C4-2B (cell line): ENCODE measurements around the gene KPTN.

Experiments used
- H3K27ac ChIP-seq: fragments of 450-650 bp; 2 replicates; pipeline ENCODE4 v1.5.1; 2017
- ZFX ChIP-seq: fragments of 450-650 bp; IDR thresholded peaks from 2 replicates; pipeline ENCODE4 v1.6.1; 2017
- TF ChIP-seq, protein P1 (sequence below): fragments of 450-650 bp; conservative IDR thresholded peaks from 2 replicates; pipeline ENCODE4 v1.5.1; 2017; ENCODE audit warnings: mild to moderate bottlenecking

The KPTN gene

DNA sequence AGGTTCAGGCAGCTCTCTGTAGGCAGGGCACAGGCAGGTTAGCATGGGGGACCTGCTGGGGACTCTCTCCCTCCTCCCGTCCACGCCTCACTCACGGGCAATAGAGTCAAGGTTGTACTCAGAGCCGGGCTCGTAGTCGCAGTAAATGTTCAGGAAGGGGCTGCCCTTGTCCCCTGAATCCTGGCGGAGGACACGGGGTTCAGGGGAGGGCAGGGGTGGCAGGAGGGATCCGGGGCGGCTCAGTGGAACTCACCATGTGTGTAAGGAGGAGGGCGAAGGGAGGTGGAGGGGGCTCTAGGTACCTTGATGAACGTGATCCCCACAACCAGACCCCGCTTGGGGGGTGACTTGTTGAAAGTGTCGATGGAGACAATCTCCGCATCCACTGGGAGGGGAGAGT lies 819 bp downstream of the KPTN start:
- TF ChIP-seq ZFX, result no peak
- TF ChIP-seq, protein P1, sequence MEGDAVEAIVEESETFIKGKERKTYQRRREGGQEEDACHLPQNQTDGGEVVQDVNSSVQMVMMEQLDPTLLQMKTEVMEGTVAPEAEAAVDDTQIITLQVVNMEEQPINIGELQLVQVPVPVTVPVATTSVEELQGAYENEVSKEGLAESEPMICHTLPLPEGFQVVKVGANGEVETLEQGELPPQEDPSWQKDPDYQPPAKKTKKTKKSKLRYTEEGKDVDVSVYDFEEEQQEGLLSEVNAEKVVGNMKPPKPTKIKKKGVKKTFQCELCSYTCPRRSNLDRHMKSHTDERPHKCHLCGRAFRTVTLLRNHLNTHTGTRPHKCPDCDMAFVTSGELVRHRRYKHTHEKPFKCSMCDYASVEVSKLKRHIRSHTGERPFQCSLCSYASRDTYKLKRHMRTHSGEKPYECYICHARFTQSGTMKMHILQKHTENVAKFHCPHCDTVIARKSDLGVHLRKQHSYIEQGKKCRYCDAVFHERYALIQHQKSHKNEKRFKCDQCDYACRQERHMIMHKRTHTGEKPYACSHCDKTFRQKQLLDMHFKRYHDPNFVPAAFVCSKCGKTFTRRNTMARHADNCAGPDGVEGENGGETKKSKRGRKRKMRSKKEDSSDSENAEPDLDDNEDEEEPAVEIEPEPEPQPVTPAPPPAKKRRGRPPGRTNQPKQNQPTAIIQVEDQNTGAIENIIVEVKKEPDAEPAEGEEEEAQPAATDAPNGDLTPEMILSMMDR, result no peak
- H3K27ac ChIP-seq, result no peak overlapping the region; the same call in 1 of the 2 replicates

DNA sequence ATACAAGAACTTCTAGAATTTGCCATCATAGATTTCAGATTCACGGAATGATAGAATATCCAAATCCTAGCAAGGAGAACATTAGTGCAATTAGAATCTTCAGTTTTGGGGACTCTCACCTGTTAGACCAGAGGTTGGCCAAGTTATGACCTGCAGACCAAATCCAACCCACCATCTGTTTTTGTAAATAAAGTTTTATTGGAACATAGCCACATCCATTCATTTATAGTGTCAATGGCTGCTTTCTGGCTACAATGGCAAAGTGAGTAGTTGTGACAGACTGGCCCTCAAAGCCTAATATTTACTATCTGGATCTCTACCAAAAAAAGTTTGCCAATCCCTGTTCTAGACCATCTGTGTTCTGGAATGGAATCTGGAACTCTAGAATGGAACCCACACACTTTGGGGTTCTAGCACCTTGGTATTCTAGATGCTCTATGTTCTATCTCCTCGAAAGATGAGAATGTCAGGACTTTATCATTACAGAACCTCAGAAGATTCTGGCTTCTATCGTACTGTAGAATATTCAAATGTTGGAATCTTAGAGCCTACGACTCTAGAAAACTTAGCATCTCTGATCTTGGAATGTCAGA lies 2.5 kb downstream of the KPTN start:
- H3K27ac ChIP-seq, result no peak overlapping the region
- no peak for TF ChIP-seq ZFX
- TF ChIP-seq, protein P1, result no peak

DNA sequence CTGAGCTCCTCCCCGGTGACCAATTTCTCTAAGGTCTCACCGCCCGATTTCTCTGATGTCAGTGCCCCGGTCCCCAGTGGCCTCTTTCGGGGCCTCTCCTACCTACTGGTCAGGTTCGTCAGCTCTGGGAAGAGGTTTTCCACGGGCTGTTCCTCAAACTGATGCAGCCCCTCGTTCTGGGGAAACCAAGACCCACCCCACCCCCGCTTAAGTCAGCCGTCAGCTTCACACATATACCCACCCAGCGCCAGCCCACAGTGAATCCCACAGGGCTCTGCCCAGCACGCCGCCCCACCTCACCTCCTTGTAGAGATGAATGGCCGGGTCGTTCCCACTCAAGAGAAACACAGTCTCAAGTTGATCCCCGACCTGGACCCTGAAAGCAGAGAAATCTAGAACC lies 3.4 kb downstream of the KPTN start:
- TF ChIP-seq ZFX, result no peak
- TF ChIP-seq, protein P1, result no peak
- H3K27ac ChIP-seq, result no peak overlapping the region

DNA sequence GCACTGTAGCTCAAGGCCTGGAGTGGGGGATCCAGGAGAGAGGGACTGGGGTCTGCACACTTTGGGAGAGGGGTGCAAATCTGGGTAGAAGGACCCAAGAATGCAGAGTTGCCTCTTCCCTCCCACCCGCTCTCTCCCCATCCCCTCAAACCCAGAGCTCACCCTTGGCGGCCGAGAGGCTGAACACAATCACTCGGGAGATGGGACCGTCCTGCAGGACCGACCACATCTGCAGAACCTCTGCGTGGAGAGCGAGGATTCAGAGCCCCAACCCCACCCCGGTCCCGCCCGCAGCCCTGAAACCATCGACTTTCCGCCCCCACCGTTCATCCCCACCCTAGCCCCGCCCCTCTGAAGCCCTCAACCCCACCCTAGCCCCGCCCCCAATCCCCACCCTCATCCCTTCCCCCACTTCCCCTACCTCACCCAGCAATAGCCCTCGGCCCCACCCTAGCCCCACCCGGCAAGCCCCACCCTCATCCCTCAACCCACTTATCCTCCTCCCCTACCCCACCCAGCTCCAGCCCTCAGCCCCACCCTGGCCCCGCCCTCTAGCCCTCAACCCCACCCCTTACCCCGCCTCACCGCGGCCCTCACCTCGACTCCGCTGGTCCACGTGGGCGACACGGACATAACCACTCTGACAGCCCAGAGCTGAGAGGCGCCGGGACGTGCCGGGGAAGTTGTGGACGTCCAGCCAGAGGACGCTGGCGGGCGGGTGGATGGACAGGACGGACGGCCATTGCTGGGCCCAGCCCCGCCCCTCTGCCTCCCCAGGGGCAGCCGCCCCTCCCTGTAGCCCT lies 4.1 kb downstream of the KPTN start:
- TF ChIP-seq ZFX, result no peak
- TF ChIP-seq, protein P1, result no peak
- no peak overlapping the region for H3K27ac ChIP-seq

DNA sequence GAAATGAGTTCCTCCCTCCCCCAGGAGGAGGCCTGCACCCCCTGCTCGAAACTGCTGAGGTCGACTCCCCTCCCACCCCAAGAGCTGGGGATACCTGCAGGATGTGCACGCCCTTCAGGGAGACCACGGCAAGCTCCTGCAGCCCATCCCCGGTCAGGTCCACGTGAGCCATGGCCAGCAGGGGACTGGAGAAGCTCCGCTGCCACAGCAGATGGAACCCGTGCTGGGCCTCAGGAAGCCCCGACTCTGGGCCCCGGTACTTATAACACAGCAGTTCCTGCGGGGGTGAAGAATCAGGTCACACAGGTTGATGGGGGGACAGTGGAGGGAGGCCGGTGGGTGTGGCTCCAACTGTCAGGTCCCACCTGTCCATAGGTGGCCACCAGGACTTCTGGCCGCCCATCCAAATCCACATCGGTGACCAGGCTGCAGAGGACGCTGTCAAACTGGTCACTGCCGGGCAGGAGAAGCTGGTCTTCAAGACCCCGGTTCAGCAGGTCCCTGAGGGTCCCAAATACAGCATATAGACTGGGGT lies 7.5 kb downstream of the KPTN start:
- H3K27ac ChIP-seq, result no peak overlapping the region
- TF ChIP-seq, protein P1, result no peak
- no peak for TF ChIP-seq ZFX

DNA sequence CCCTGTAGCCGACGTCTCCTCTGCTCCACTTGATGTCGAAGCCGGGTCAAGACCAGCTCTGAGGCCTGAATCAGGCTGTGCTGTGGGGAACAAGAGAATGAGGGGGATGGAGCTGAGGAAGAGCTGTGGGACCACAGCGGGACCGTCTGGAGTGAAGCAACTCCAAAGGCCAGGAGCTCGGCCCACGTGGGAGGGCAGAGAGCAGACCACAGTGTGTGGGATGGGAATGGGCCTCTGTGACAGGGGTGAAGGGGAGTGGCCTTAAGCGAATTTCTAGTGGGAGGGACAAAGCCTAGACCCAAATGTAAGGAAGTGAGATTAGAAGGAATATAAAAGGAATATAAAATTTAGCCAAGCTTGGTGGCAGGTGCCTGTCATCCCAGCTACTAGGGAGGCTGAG lies 8.6 kb downstream of the KPTN start:
- TF ChIP-seq, protein P1, result no peak
- no peak for TF ChIP-seq ZFX
- H3K27ac ChIP-seq, result no peak overlapping the region

DNA sequence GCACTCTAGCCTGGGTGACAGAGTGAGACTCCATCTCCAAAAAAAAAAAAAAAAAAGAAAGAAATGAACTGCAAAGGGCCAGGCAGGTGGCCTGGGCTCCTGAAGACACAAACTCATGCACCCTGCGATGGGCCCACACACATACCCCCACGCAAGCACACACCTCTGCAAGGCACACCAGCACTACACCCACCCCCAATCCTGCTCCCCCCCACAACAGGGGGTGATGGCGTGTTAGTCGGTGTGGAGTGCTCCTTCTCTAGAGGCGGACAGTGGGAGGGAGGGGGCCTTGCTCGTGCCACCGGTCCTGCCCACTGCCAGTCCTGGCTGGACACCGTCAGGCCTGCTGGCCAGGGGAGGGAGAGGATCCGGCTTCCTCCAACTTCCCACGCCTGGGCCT lies 10.7 kb downstream of the KPTN start:
- no peak overlapping the region for H3K27ac ChIP-seq
- TF ChIP-seq ZFX, result no peak
- TF ChIP-seq, protein P1, result no peak
